CD4-positive, alpha-beta T cell (primary cell): ENCODE measurements around the gene DHRS3. TPM values are rescaled to one million over a fixed set of nuclear protein-coding genes. Genes with fewer than 3 reads are reported as not detected.

Experiments used
- ATAC-seq: fragments of 200-7000 bp; cut with Tn5 transposase; one replicate; pipeline ENCODE4 v1.10.0; 2022; ENCODE audit warnings: mild to moderate bottlenecking; ENCODE audit not compliant: poor library complexity
- CTCF ChIA-PET: fragments of 350-600 bp; sonication (Branson Sonifier 250); formaldehyde crosslinking; loops from one replicate; lab custom pipeline; 2021; ENCODE audit warnings: antibody characterized with exemption, inconsistent platforms; lab: Charles Lee
- POLR2A ChIA-PET: fragments of 350-600 bp; sonication (Branson Sonifier 250); formaldehyde crosslinking; loops from one replicate; lab custom pipeline; 2021; ENCODE audit warnings: antibody characterized with exemption, inconsistent platforms; lab: Charles Lee
- DNase-seq, 14 experiments: peaks; one replicate each; pipeline ENCODE4 v3.0.0-alpha.2; 2013 to 2020; ENCODE audit warnings: mixed read lengths in 2 of 14
- H3K27ac ChIP-seq, 2 donors: one replicate each; pipeline versions ENCODE4 v1.5.1 to v1.7.0; 2013; ENCODE audit warnings: low read length in 2 of 2, low read depth in 1 of 2, mild to moderate bottlenecking in 1 of 2
- H3K27me3 ChIP-seq, 2 experiments: 1 replicate in 1 of 2; 2 replicates in 1 of 2; pipeline versions ENCODE4 v1.6.1 to v1.7.0; 2013; ENCODE audit warnings: low read length in 2 of 2, control low read depth in 1 of 2, mild to moderate bottlenecking in 1 of 2, moderate library complexity in 1 of 2; ENCODE audit not compliant: insufficient read depth in 2 of 2, control insufficient read depth in 1 of 2
- H3K36me3 ChIP-seq: one replicate; pipeline ENCODE4 v1.6.1; 2013; ENCODE audit warnings: low read length, control low read depth; ENCODE audit not compliant: insufficient read depth
- H3K4me1 ChIP-seq: one replicate; pipeline ENCODE4 v1.6.1; 2013; ENCODE audit warnings: low read length, control low read depth; ENCODE audit not compliant: insufficient read depth
- H3K4me3 ChIP-seq: one replicate; pipeline ENCODE4 v1.5.1; 2013; ENCODE audit warnings: mild to moderate bottlenecking, low read length, moderate library complexity
- H3K9me3 ChIP-seq, 2 experiments: 1 replicate in 1 of 2; 2 replicates in 1 of 2; pipeline versions ENCODE4 v1.6.1 to v1.7.0; 2013; ENCODE audit warnings: low read length in 2 of 2, mild to moderate bottlenecking in 2 of 2, control low read depth in 1 of 2, moderate library complexity in 1 of 2; ENCODE audit not compliant: control insufficient read depth in 1 of 2, insufficient read depth in 1 of 2
- H3K27ac Mint-ChIP-seq: one replicate; pipeline ENCODE4 v1.8.0; 2020; ENCODE audit warnings: mixed read lengths
- H3K27me3 Mint-ChIP-seq: one replicate; pipeline ENCODE4 v1.8.0; 2021; ENCODE audit warnings: mixed read lengths
- H3K36me3 Mint-ChIP-seq: one replicate; pipeline ENCODE4 v1.8.0; 2021; ENCODE audit warnings: low read depth, mixed read lengths
- H3K4me1 Mint-ChIP-seq: one replicate; pipeline ENCODE4 v1.8.0; 2021; ENCODE audit warnings: low read depth, mixed read lengths
- H3K4me3 Mint-ChIP-seq: one replicate; pipeline ENCODE4 v1.8.0; 2020; ENCODE audit warnings: mild to moderate bottlenecking, mixed read lengths
- H3K9me3 Mint-ChIP-seq: one replicate; pipeline ENCODE4 v1.8.0; 2020; ENCODE audit warnings: mixed read lengths
- intact Hi-C, 2 experiments: fragments of 100-400 bp; cut with DNase I in 1 of 2; cut with micrococcal nuclease in 1 of 2; formaldehyde crosslinking; loops; one replicate each; pipeline versions ENCODE4 v1.15.1 to v1.9.0; 2023 to 2025; cut with DNase I, micrococcal nuclease
- total RNA-seq, 174 experiments: library from RNA in 2 of 174; stranded (reverse) in 2 of 174; gene quantifications; one replicate each; pipeline ENCODE4 v1.2.3 and lab custom pipeline; 2021 to 2026
- TF ChIP-seq, protein P1 (sequence below): fragments of 200-600 bp; IDR thresholded peaks from one replicate; pipeline ENCODE4 v1.8.0; 2022; ENCODE audit warnings: antibody characterized with exemption, mild to moderate bottlenecking

DHRS3 gene
- total RNA-seq, 2 experiments from 2014 or later = 102 to 108 TPM

DNA sequence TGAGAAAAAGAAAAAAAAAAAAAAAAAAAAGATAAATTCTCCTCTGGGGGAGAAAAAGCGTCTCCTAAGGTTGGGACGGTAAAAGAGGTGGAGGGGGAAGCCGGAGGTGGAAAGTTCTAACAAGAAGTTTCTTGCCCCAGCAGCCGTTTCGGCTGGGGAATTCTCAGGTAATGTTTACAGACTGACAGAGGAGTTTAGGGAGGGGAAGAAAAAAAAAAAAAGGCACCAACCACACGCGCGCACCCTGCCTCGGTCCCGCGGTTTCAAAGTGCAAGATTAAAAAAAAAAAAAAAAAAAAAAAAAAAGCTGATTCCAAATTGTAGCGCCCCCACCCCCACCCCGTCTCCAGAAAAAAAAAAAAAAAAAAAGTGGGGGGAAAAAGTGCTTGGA is 504 bp downstream of the DHRS3 start:
- H3K27me3 Mint-ChIP-seq = no peaks in the 10 kb centered on the region
- Histone ChIP-seq H3K27ac (peak overlapping the region; percentile 25 to 84), H3K36me3 (no peaks in the 10 kb centered on the region), H3K27me3 (no peaks in the 10 kb centered on the region), H3K9me3 (no peaks in the 10 kb centered on the region), H3K4me3 (peak overlapping the region; percentile 79), H3K4me1 (peaks cover 74% of the 10 kb centered on the region)
- intact Hi-C loops = loop anchor here (5.0 to 10.0 kb wide), 5 partner anchors 105 to 500 kb away; no protein-coding TSS in a partner anchor
- peak; percentile 33 for ATAC-seq
- peaks cover 67% of the 10 kb centered on the region for H3K4me1 Mint-ChIP-seq
- CTCF ChIA-PET = interaction anchor here (0.7 to 7.0 kb wide), 4 partner anchors 17 to 248 kb away, joined by 3 to 78 read pairs (median 15); no protein-coding TSS in a partner anchor
- peaks cover 47% of the 10 kb centered on the region for H3K36me3 Mint-ChIP-seq
- DNase-seq = peak in 13 of 14 experiments; percentile 17 to 90 (median 48)
- TF ChIP-seq, protein P1, sequence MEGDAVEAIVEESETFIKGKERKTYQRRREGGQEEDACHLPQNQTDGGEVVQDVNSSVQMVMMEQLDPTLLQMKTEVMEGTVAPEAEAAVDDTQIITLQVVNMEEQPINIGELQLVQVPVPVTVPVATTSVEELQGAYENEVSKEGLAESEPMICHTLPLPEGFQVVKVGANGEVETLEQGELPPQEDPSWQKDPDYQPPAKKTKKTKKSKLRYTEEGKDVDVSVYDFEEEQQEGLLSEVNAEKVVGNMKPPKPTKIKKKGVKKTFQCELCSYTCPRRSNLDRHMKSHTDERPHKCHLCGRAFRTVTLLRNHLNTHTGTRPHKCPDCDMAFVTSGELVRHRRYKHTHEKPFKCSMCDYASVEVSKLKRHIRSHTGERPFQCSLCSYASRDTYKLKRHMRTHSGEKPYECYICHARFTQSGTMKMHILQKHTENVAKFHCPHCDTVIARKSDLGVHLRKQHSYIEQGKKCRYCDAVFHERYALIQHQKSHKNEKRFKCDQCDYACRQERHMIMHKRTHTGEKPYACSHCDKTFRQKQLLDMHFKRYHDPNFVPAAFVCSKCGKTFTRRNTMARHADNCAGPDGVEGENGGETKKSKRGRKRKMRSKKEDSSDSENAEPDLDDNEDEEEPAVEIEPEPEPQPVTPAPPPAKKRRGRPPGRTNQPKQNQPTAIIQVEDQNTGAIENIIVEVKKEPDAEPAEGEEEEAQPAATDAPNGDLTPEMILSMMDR = no peak
- peak overlapping the region; percentile 88 for H3K27ac Mint-ChIP-seq
- no peaks in the 10 kb centered on the region for H3K9me3 Mint-ChIP-seq
- peak overlapping the region; percentile 99 for H3K4me3 Mint-ChIP-seq
- POLR2A ChIA-PET = interaction anchor here (0.7 to 6.4 kb wide), 20 partner anchors 12 to 442 kb away, joined by 3 to 161 read pairs (median 5); no protein-coding TSS in a partner anchor

DNA sequence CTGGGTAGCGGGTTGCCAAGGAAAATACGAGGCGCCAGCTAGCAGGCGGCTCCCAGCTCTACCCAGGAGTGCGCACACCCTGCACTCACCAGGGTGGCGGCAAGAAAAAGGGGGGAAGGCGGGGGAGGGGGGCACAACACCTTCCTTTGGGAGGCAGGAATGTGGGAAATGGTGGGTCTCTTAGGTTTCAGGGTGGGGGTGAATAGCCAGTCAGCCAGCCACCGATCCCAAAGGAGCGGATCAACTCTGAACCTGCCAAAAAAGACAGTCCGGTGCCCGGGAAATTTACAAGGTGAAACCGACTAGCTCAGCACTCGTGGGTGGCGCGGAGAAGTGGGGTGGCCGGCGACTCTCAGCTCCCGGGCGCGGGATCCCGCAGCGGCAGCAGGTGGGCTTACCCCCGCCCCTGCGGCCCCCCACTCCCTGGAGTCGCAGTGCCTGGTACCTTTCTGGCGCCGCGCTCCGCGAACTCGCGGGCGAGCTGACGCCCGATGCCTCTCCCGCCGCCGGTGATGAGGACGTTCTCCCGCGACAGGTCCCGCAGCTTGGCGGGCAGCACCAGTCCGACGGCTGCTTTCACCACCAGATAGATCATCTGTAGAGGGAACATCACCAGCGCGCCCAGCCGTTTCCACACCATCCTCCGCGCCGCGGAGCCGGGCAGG is 1.2 kb downstream of the DHRS3 start:
- Mint-ChIP-seq H3K36me3 (peaks cover 52% of the 10 kb centered on the region), H3K4me1 (peaks cover 72% of the 10 kb centered on the region), H3K27me3 (no peaks in the 10 kb centered on the region), H3K9me3 (no peaks in the 10 kb centered on the region), H3K4me3 (peak overlapping the region; percentile 99), H3K27ac (peak overlapping the region; percentile 88)
- ChIA-PET POLR2A (interaction anchor here (0.7 to 6.4 kb wide), 14 partner anchors 11 to 466 kb away, joined by 3 to 161 read pairs (median 4); no protein-coding TSS in a partner anchor), CTCF (interaction anchor here (3.8 to 7.0 kb wide), 2 partner anchors 16 to 106 kb away, joined by 26 to 78 read pairs; no protein-coding TSS in a partner anchor)
- Histone ChIP-seq H3K27me3 (no peaks in the 10 kb centered on the region), H3K27ac (peak overlapping the region in 1 of 2 donors; percentile 84), H3K36me3 (no peaks in the 10 kb centered on the region), H3K4me1 (peaks cover 77% of the 10 kb centered on the region), H3K4me3 (peak overlapping the region; percentile 79), H3K9me3 (no peaks in the 10 kb centered on the region)
- peak in 8 of 14 experiments; percentile 9 to 55 (median 34) for DNase-seq
- intact Hi-C loops = loop anchor here (5.0 to 10.0 kb wide), 5 partner anchors 105 to 500 kb away; no protein-coding TSS in a partner anchor
- ATAC-seq = no peak
- TF ChIP-seq, protein P1 = no peak

DNA sequence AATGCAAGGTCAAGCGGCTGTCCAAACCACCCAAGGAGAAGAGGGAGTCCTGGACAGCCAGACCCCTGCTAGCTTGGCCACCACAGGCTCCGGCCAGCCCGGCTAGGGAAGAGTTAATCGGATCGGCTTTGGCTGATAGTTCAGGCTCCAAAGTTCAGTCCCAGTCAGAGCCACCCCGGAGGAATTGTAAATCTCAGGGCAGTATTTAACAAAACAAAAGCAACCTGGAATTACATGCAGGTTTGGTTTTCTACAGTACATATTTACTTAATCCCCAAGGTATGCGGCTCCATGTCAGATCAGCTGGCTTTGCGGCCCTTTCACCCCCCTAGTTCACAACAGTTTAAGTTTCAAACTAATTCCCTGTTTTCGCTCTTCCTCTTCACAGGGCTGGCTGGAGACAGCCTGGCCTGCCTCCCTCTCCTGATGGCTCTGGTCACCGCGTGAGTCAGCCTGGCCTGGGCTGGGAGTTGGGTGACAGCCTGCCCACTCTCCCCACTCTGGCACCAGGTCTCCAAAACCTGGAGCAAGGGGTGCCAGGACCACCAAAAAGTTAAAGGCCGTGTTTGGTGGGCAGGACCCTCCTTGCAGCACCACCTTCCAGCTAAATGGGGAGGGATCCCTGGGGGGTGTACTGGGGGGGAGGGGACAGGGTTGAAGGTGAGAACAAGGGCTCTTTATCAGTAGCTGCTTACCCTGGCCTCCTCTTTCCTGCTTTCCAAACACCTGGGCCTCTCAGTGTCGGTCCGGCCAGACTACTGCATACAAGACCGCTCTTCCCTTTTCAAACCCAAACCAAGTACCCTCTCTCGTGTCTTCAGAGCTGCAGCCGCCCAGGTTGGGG is 1.9 kb downstream of the DHRS3 start:
- no peaks in the 10 kb centered on the region for H3K9me3 ChIP-seq
- peak overlapping the region; percentile 79 for H3K4me3 ChIP-seq
- intact Hi-C loops = loop anchor here (5.0 to 10.0 kb wide), 5 partner anchors 104 to 499 kb away; no protein-coding TSS in a partner anchor
- peak overlapping the region; percentile 88 for H3K27ac Mint-ChIP-seq
- H3K4me3 Mint-ChIP-seq = peak overlapping the region; percentile 99
- DNase-seq = peak in 4 of 14 experiments; percentile 9 to 43 (median 34)
- peaks cover 3% of the 10 kb centered on the region for H3K36me3 ChIP-seq
- peaks cover 57% of the 10 kb centered on the region for H3K36me3 Mint-ChIP-seq
- H3K27me3 Mint-ChIP-seq = no peaks in the 10 kb centered on the region
- ChIA-PET CTCF (interaction anchor here (7.0 kb wide), 1 partner anchor 15 kb away, joined by 78 read pairs; no protein-coding TSS in a partner anchor), POLR2A (interaction anchor here (0.7 to 6.4 kb wide), 12 partner anchors 10 to 466 kb away, joined by 3 to 161 read pairs (median 6); no protein-coding TSS in a partner anchor)
- no peak for ATAC-seq
- H3K27ac ChIP-seq = peak overlapping the region in 1 of 2 donors; percentile 84
- H3K4me1 Mint-ChIP-seq = peaks cover 78% of the 10 kb centered on the region
- H3K4me1 ChIP-seq = peaks cover 79% of the 10 kb centered on the region
- TF ChIP-seq, protein P1 = no peak
- no peaks in the 10 kb centered on the region for H3K27me3 ChIP-seq
- no peaks in the 10 kb centered on the region for H3K9me3 Mint-ChIP-seq
